NOMO-1 treated with DMSO at 0.1 percent for 48 hours (cell line): ENCODE results near the gene BEST1.
"Not testable (repeated sequence)": the region's sequence is repeated elsewhere in the genome, so short reads cannot be mapped to it uniquely, and the experiment has no call there.

Source experiments
- DNase-seq: peaks from one replicate; lab custom pipeline; 2025; ENCODE audit not compliant: unreplicated experiment; lab: John Stamatoyannopoulos, UW

Gene BEST1

DNA sequence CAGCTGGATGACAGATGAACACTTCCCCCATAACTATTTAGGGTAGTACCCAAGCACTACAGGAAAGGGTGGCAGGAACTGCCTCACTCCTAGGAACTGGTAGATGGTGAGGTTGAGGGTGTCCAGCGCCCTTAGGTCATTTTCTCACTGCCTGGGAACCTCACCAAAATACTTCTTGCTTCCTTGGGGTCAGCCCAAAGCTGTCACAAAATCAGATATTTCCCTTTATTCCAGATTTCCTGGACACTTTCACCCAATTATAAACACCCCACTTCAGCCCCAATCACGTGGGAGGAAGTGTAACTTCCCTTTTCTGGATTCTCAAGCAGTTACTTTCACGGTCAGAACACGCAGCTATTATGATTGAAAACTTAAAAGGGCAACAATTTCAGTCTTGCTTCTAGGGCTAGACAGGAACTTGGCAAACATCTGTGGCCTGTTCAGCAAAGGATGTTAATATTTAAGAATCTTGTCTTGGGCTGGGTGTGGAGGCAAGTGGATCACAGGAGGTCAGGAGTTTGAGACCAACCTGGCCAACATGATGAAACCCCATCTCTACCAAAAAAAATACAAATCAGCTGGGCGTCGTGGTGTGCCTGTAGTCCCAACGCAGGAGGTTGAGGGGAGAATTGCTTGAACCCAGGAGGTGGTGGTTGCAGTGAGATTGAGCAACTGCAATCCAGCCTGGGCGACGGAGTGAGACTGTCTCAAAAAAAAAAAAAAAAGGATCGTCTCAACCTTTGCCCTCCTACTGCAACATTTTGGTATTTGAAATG lies 13.3 kb downstream of the BEST1 start:
- DNase-seq: peak; percentile 92

- no peak for DNase-seq
These were observed 14.0 kb downstream of the BEST1 start for GRCh38 chr11:61964058-61964665.

DNA sequence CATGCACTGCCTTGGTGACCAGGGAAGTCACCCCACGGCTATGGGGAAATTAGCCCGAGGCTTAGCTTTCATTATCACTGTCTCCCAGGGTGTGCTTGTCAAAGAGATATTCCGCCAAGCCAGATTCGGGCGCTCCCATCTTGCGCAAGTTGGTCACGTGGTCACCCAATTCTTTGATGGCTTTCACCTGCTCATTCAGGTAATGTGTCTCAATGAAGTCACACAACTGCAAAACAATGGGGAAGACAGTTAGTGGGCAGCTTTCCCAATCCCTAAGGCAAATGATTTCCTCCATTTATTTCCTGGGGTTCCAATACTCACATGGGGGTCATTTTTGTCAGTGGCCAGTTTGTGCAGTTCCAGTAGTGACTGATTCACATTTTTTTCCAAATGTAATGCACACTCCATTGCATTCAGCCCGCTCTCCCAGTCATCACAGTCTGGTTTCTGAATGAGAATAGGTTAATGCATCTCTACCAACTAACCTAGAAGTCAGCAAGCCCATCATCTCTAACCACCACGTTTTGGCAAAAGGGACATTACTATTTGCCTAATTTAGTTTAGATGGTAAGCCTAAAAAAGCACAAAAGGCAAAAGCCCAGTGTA lies 14.6 kb downstream of the BEST1 start:
- DNase-seq: not testable (repeated sequence)

DNA sequence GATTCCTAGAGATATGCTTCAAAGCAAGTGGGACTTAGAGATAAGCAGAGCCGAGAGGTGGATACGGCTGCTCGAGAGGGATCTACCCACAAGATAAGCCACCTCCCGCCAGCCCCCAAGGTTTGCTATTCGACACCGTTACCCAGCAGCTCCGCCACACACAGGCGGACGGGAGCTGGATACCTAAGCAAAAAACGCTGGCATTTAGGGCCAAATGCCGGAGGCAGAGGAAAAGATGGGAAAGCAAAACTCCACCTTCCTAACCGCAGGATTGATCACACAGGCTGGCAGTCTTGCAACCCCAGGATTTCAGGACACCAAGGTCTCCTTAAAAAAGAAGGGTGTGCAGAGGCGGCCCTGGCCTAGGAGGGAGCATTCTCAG lies 16.6 kb downstream of the BEST1 start:
- peak; percentile 22 for DNase-seq

GRCh38 chr11:61967116-61967923 lies 17.2 kb downstream of the BEST1 start, which contains the start of gene FTH1:
Gene FTH1 (minus strand): TSS chr11:61967634. CDS start chr11:61967425, 209 bp downstream.
- peak; percentile 84 for DNase-seq

DNA sequence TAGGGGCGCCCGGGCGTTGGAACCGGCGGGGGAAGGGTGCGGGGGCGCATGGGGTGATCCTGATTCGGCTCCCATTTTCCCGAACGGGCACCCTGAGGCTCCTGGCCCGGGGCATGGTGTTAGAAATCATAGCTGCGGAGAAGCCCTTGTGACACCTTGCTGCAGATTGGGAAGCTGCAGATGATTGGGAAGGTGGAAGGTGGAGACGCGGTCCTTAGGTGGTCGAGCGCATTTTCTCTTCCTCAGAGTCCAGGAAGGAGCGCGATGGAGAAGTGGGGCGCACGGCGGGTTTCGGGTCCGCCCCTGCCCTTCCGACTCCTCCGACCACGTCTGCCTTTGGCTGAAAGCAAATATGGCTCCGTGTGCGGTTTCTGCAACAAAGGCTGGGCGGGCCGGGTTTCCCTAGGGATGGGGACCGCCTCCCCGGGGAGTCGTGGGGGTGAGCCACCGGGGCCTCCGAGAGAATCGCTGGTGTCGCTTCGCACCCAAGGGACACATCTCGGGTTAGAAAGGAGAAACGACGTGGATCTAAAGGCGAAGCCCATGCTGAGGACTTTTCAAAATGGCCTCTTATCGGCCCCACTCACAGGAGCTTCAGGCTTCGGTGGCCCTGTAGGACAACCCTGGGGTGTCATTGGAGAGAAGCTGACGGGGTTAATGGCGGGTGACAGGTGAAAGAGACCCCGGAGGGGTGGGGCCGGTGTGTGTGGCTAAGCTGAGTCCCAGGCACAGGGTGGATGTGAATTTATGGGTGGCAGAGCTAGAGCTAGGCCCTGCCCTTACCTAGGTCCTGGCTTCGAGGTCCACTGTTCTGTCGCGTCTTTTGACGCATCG lies 18.0 kb downstream of the BEST1 start:
- DNase-seq: peak; percentile 36

GRCh38 chr11:61968758-61969390 lies 18.7 kb downstream of the BEST1 start:
- no peak for DNase-seq

- DNase-seq: no peak
These were observed 19.2 kb downstream of the BEST1 start for GRCh38 chr11:61969391-61969758.

- peak; percentile 93 for DNase-seq
These were observed 19.9 kb downstream of the BEST1 start for GRCh38 chr11:61969838-61970662.

GRCh38 chr11:61971248-61972111 lies 21.3 kb downstream of the BEST1 start:
- peak; percentile 88 for DNase-seq

- DNase-seq: no peak
These were observed 22.0 kb downstream of the BEST1 start for GRCh38 chr11:61972112-61972671.

- peak; percentile 17 for DNase-seq
These were observed 22.7 kb downstream of the BEST1 start for GRCh38 chr11:61972672-61973475.

DNA sequence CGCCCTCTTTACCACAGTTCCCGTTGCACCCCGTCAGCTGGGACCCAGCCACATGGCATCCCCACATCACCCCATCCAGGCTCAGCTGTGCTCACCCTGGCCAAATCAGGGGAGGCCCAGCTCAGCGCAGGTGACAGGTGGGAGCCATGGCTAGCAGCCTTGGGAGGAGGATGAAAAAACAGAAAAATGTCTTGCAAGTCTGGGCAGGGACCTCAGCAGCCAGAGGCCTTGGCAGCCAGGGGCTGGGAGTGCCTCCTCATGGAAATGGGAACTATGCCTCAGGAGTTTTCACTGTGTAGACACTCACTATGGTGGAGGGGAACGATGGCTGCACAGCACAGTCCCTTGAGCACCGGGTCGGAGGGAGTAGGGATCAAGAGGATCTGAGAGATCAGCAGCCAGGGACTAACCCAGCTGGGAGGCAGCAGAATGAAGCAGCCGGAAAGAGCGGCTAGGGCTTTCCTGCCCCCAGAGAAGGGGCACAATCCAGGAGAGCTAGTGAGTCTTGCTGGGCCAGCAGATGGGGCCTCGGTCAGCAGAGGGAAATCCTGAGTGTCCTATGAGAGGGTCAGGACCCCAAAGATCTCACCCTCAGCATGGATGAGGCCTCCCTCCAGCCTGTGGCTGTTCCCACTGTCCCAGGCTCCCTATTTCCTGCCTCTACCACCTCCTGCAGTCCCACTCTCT lies 23.5 kb downstream of the BEST1 start:
- DNase-seq: no peak

DNA sequence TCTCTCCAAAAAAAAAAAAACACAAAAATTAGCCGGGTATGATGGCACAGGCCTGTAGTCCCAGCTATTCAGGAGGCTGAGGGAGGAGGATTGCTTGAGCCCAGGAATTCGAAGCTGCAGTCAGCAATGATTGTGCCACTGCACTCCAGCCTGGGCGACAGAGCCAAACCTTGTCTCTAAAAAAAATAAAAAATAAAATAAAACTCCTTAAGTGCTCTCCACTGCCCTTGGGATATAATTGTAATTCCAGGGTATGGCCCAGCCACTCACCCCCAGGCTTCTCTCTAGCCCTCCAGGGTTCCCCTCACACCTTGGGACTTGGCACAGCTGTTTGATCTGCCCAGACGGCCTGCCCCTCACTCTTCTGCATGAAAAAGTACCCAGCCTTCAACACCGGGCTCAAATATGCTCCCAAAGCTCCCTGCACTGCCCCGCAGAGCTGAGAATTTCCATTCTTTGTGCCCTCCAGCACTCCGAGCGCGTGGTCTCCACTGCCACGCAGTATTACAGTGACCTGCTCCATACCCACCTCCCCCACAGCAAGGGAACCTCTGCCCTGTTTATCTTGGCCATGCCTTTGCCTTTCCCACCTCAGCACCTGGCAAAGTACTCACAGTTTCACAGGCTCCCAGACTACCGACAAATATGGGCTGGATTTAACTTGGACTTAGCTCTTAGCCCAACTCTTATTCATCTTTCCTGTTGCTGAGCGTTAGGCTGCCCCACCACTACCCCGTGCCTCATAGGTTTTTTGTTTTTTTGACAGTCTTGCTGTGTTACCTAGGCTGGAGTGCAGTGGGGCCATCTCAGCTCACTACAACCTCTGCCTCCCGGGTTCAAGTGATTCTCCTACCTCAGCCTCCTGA lies 24.8 kb downstream of the BEST1 start:
- no peak for DNase-seq

GRCh38 chr11:61975638-61976419 lies 25.7 kb downstream of the BEST1 start:
- DNase-seq: no peak
